ENCODE results near the gene SYTL5.

Gene SYTL5

GRCh38 chrX:38069273-38069672, 62.9 kb downstream of the SYTL5 start:
- TF ChIP-seq ZBTB7A (IDR thresholded peaks at IDR 0.05; ENCODE audit: low read depth): no peak
- TF ChIP-seq TEAD4 (IDR thresholded peaks at IDR 0.05): no peak
- no peak for TF ChIP-seq TCF12 (IDR thresholded peaks at IDR 0.05; ENCODE audit: low read depth)
- no peak for TF ChIP-seq MAX (IDR thresholded peaks at IDR 0.05)
- TF ChIP-seq EP300 (IDR thresholded peaks at IDR 0.05; ENCODE audit: borderline replicate concordance): no peak
- TF ChIP-seq NFIC (IDR thresholded peaks at IDR 0.05): no peak
- TF ChIP-seq USF1 (IDR thresholded peaks at IDR 0.05): no peak
- TF ChIP-seq REST (IDR thresholded peaks at IDR 0.05; ENCODE audit: low read depth): no peak
- no peak for TF ChIP-seq RAD21 (IDR thresholded peaks at IDR 0.05; ENCODE audit: low read depth)
- no peak for TF ChIP-seq EGR1 (IDR thresholded peaks at IDR 0.05)
- no peak for TF ChIP-seq TAF1 (IDR thresholded peaks at IDR 0.05; ENCODE audit: low read depth)
- TF ChIP-seq CREB1 (IDR thresholded peaks at IDR 0.05; ENCODE audit: low read depth): no peak

GRCh38 chrX:38069991-38070390, 63.6 kb downstream of the SYTL5 start:
- TF ChIP-seq RAD21 (IDR thresholded peaks at IDR 0.05; ENCODE audit: low read depth) (no peak), NFIC (IDR thresholded peaks at IDR 0.05) (no peak), EGR1 (IDR thresholded peaks at IDR 0.05) (no peak), TCF12 (IDR thresholded peaks at IDR 0.05; ENCODE audit: low read depth) (no peak), CEBPB (IDR thresholded peaks at IDR 0.05) (no peak), FOXM1 (IDR thresholded peaks at IDR 0.05; ENCODE audit: borderline replicate concordance, low read depth) (no peak), USF1 (IDR thresholded peaks at IDR 0.05) (no peak), TEAD4 (IDR thresholded peaks at IDR 0.05) (no peak)

GRCh38 chrX:38079463-38079862, 73.1 kb downstream of the SYTL5 start:
- TF ChIP-seq ZBTB7A (IDR thresholded peaks at IDR 0.05; ENCODE audit: low read depth): no peak
- no peak for TF ChIP-seq EGR1 (IDR thresholded peaks at IDR 0.05)
- TF ChIP-seq REST (IDR thresholded peaks at IDR 0.05; ENCODE audit: low read depth): no peak
- TF ChIP-seq FOXM1 (IDR thresholded peaks at IDR 0.05; ENCODE audit: borderline replicate concordance, low read depth): no peak
- no peak for TF ChIP-seq CEBPB (IDR thresholded peaks at IDR 0.05)
- TF ChIP-seq YY1 (IDR thresholded peaks at IDR 0.05; ENCODE audit: low read depth): no peak
- TF ChIP-seq CREB1 (IDR thresholded peaks at IDR 0.05; ENCODE audit: low read depth): no peak
- no peak for TF ChIP-seq TAF1 (IDR thresholded peaks at IDR 0.05; ENCODE audit: low read depth)
- TF ChIP-seq EP300 (IDR thresholded peaks at IDR 0.05; ENCODE audit: borderline replicate concordance): no peak
- no peak for TF ChIP-seq RAD21 (IDR thresholded peaks at IDR 0.05; ENCODE audit: low read depth)
- no peak for TF ChIP-seq MAX (IDR thresholded peaks at IDR 0.05)
- no peak for TF ChIP-seq NFIC (IDR thresholded peaks at IDR 0.05)
- TF ChIP-seq TCF12 (IDR thresholded peaks at IDR 0.05; ENCODE audit: low read depth): no peak
- no peak for TF ChIP-seq USF1 (IDR thresholded peaks at IDR 0.05)
- no peak for TF ChIP-seq TEAD4 (IDR thresholded peaks at IDR 0.05)

GRCh38 chrX:38080808-38081207, 74.5 kb downstream of the SYTL5 start:
- TF ChIP-seq USF1 (IDR thresholded peaks at IDR 0.05): no peak
- TF ChIP-seq TEAD4 (IDR thresholded peaks at IDR 0.05): no peak
- no peak for TF ChIP-seq RAD21 (IDR thresholded peaks at IDR 0.05; ENCODE audit: low read depth)
- no peak for TF ChIP-seq EGR1 (IDR thresholded peaks at IDR 0.05)
- no peak for TF ChIP-seq YY1 (IDR thresholded peaks at IDR 0.05; ENCODE audit: low read depth)
- TF ChIP-seq FOXM1 (IDR thresholded peaks at IDR 0.05; ENCODE audit: borderline replicate concordance, low read depth): no peak
- no peak for TF ChIP-seq TCF12 (IDR thresholded peaks at IDR 0.05; ENCODE audit: low read depth)
- no peak for TF ChIP-seq EP300 (IDR thresholded peaks at IDR 0.05; ENCODE audit: borderline replicate concordance)
- no peak for TF ChIP-seq TAF1 (IDR thresholded peaks at IDR 0.05; ENCODE audit: low read depth)
- TF ChIP-seq NFIC (IDR thresholded peaks at IDR 0.05): no peak
- no peak for TF ChIP-seq ZBTB7A (IDR thresholded peaks at IDR 0.05; ENCODE audit: low read depth)
- no peak for TF ChIP-seq REST (IDR thresholded peaks at IDR 0.05; ENCODE audit: low read depth)
- TF ChIP-seq CEBPB (IDR thresholded peaks at IDR 0.05): no peak
- no peak for TF ChIP-seq MAX (IDR thresholded peaks at IDR 0.05)
- TF ChIP-seq CREB1 (IDR thresholded peaks at IDR 0.05; ENCODE audit: low read depth): no peak

All from Ishikawa (cell line).